GM12892 (cell line): ENCODE results near the gene PAPPA.

Experiments
- POLR2A ChIP-seq: IDR thresholded peaks from 2 replicates; pipeline ENCODE4 v1.6.1; 2011; ENCODE audit warnings: low read depth, low read length, control low read depth
- POLR2AphosphoS5 ChIP-seq: IDR thresholded peaks from 2 replicates; pipeline ENCODE4 v1.6.1; 2011; ENCODE audit warnings: low read depth, low read length, control low read depth
- TAF1 ChIP-seq: IDR thresholded peaks from 2 replicates; pipeline ENCODE4 v1.6.1; 2011; ENCODE audit warnings: low read depth, mild to moderate bottlenecking, control low read depth, low read length, borderline replicate concordance

DNA sequence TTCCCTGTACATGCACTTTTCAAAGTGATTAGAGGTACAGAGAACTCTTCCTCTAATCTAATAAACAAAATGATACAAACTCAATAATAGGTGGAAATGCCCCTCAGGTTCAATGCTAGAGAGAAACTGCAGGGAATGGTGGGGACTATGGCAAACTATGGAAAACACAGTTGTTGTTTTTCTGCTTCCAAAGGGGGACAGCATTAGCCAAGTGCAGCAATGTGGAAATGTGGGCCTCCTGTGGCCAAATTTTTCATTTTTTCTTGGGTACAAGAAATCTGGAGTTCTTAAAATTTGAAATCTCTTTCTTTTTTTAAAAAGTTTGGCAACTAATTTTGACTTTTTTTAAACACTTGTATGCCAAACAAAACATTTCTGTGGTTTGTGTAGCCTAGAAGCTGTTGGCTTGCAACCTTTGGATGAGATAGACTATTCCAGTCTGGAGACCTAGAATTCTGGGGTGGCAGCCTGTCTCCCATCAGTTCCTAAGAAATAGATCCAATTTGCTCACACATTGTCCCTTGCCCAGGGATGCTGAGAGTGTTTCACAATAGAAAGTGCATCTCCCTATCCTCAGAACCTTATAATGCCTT, 218.6 kb downstream of the PAPPA start:
- no peak for TF ChIP-seq POLR2A
- TF ChIP-seq POLR2AphosphoS5 = no peak
- TF ChIP-seq TAF1 = no peak
